Activated T-helper 17 cell treated with anti-CD3 and anti-CD28 coated beads, Interleukin-2, amount 50 U/mL, for 72 hours (primary cell): Measurements from ENCODE around the gene PTPRM. TPM values are rescaled to one million over a fixed set of nuclear protein-coding genes. Genes with fewer than 3 reads are reported as not detected.
"Not testable (repeated sequence)": the region's sequence is repeated elsewhere in the genome, so short reads cannot be mapped to it uniquely, and the experiment has no call there.

Experiments used
- ATAC-seq: fragments of 150-1000 bp; cut with Tn5 transposase; replicated peaks from 2 replicates; pipeline ENCODE4 v1.10.0; 2021; ENCODE audit warnings: mild to moderate bottlenecking, moderate library complexity
- H3K27ac Mint-ChIP-seq: one replicate; pipeline ENCODE4 v1.8.0; 2022; ENCODE audit warnings: mixed read lengths
- H3K27me3 Mint-ChIP-seq: one replicate; pipeline ENCODE4 v1.8.0; 2022; ENCODE audit warnings: mixed read lengths
- H3K36me3 Mint-ChIP-seq: one replicate; pipeline ENCODE4 v1.8.0; 2022; ENCODE audit warnings: low read depth, mild to moderate bottlenecking, mixed read lengths
- H3K4me1 Mint-ChIP-seq: one replicate; pipeline ENCODE4 v1.8.0; 2022; ENCODE audit warnings: mixed read lengths
- H3K4me3 Mint-ChIP-seq: one replicate; pipeline ENCODE4 v1.8.0; 2022; ENCODE audit warnings: mild to moderate bottlenecking, mixed read lengths
- H3K9me3 Mint-ChIP-seq: one replicate; pipeline ENCODE4 v1.8.0; 2022; ENCODE audit warnings: mixed read lengths
- total RNA-seq, 2 donors: library from RNA; stranded (reverse); gene quantifications; one replicate each; pipeline ENCODE4 v1.2.3, GENCODE V29; 2022

Gene PTPRM
- total RNA-seq, 2 donors from 2014 or later: 7.5 to 24.5 TPM

DNA sequence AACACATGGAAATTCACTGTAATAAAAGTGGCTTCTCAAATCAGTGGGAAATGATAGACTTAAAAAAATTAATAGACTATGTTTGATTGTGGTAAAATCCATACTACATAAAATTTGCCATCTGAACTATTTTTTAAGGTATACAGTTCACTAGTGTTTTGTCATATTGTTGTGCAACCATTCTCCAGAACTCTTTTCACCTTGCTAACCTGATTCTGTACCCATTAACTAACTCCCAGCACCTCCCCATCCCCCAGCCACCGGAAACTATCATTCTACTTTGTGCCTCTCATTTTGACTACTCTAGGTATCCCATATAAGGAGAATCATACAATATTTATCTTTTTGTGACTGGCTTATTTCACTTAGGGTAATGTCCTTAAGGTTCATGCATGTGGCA is 153.3 kb downstream of the PTPRM start:
- no peaks in the 10 kb centered on the region for H3K27me3 Mint-ChIP-seq
- peaks cover 8% of the 10 kb centered on the region for H3K9me3 Mint-ChIP-seq
- peaks cover 4% of the 10 kb centered on the region for H3K4me1 Mint-ChIP-seq
- H3K27ac Mint-ChIP-seq: no peak overlapping the region
- no peaks in the 10 kb centered on the region for H3K36me3 Mint-ChIP-seq
- H3K4me3 Mint-ChIP-seq: no peak overlapping the region
- no peak for ATAC-seq

DNA sequence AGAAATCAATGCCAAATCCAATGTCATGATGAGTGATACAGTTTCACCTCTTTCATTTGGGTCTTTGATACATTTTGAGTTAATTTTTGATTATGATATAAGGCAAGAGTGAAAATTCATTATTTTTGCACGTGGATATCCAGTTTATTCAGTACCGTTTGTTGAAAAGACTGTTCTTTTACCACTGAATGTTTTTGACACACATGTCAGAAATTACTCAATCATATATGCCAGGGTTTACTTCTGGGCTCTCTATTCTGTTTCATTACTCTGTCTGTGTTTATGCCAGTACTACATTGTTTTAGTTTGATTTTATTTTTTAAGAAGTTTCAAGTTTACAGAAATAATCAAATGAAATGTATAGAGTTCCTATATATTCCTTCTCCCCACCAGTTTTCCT is 154.4 kb downstream of the PTPRM start:
- peaks cover 4% of the 10 kb centered on the region for H3K4me1 Mint-ChIP-seq
- no peak for ATAC-seq
- no peak overlapping the region for H3K4me3 Mint-ChIP-seq
- no peaks in the 10 kb centered on the region for H3K36me3 Mint-ChIP-seq
- no peaks in the 10 kb centered on the region for H3K27me3 Mint-ChIP-seq
- peaks cover 5% of the 10 kb centered on the region for H3K9me3 Mint-ChIP-seq
- H3K27ac Mint-ChIP-seq: no peak overlapping the region

DNA sequence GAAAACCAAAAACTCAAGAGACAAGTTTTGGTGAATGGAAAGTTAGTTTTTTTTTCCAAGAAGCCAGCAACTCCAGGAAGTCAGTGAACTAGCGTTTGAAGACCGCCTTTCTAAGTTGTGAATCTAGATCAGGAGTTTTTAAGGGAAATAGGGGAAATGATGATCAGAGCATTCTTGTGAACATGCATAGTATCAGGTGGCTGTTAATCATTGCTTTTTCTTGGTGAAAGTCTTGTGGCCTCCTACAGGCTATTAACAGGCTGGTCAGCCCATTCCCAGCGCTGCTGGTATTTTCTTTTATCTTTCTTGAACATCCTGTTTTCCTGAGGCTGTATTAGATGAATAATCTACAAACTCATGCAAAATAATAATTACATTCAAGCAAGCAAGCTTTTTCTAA is 155.8 kb downstream of the PTPRM start:
- ATAC-seq: no peak
- Mint-ChIP-seq H3K27ac (no peak overlapping the region), H3K36me3 (no peaks in the 10 kb centered on the region), H3K4me3 (no peak overlapping the region), H3K4me1 (peaks cover 4% of the 10 kb centered on the region), H3K9me3 (peaks cover 5% of the 10 kb centered on the region), H3K27me3 (no peaks in the 10 kb centered on the region)

DNA sequence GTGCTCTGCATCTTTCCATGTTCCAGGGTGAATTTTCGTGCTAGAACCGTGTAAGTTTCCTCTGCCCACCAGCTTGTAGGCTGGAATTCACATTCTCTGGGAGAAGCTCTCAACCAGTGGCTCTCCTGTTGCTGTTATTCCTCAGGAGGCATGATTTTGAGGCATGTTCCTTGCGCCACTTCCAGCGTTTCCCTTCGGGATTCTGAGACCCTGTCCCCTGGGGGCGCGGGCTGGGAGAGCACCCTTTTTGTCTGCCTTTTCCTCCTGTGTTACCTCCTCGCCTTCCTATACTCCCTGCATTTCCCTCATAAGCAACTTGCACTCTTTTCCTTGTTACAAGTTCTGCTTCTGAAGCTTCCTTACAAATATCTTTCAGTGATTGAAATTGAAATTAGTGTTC is 156.4 kb downstream of the PTPRM start:
- Mint-ChIP-seq H3K4me3 (no peak overlapping the region), H3K36me3 (no peaks in the 10 kb centered on the region), H3K4me1 (peaks cover 4% of the 10 kb centered on the region), H3K27ac (no peak overlapping the region), H3K9me3 (peaks cover 5% of the 10 kb centered on the region), H3K27me3 (no peaks in the 10 kb centered on the region)
- no peak for ATAC-seq

DNA sequence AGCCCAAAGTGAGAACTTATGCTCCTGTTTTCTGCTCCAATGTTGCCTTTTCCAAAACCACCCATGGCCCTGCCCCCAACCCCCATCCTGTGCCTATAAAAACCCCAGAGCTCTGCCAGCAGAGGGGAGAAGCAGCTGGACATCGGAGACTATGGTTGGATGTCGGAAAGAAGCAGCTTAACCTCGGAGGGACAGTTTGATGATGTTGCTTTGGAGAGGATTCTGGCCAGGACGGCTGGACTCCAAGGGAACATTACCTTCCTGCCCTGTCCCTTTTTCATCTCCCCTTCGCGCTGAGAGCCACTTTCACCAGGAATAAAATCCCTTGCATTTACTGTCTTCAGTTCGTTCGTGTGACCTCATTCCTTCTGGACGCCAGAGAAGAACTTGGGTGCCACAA is 158.4 kb downstream of the PTPRM start:
- Mint-ChIP-seq H3K9me3 (peaks cover 2% of the 10 kb centered on the region), H3K27ac (no peak overlapping the region), H3K4me3 (no peak overlapping the region), H3K36me3 (no peaks in the 10 kb centered on the region), H3K4me1 (peaks cover 2% of the 10 kb centered on the region), H3K27me3 (no peaks in the 10 kb centered on the region)
- no peak for ATAC-seq

DNA sequence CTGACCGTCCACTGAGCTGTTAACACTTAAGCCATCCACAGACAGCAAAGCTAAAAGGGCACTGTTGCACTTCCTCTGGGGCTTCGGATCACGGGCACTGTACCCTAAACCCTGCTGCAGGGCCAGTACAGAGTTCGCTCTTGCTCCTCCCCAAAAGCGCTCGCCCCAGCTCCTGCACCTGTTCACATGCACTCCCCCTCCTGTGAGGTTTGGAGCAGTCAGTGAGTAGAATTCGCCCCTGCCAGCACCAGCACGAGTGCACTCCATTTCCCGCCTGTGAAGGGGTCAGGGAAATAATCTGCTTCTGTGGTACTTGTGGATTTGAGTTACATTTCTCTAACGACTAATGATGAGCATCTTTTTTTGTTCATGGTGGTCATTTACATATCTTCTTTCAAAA is 158.8 kb downstream of the PTPRM start:
- no peaks in the 10 kb centered on the region for H3K4me1 Mint-ChIP-seq
- no peak overlapping the region for H3K4me3 Mint-ChIP-seq
- no peaks in the 10 kb centered on the region for H3K27me3 Mint-ChIP-seq
- no peaks in the 10 kb centered on the region for H3K9me3 Mint-ChIP-seq
- H3K36me3 Mint-ChIP-seq: no peaks in the 10 kb centered on the region
- no peak for ATAC-seq
- H3K27ac Mint-ChIP-seq: no peak overlapping the region

DNA sequence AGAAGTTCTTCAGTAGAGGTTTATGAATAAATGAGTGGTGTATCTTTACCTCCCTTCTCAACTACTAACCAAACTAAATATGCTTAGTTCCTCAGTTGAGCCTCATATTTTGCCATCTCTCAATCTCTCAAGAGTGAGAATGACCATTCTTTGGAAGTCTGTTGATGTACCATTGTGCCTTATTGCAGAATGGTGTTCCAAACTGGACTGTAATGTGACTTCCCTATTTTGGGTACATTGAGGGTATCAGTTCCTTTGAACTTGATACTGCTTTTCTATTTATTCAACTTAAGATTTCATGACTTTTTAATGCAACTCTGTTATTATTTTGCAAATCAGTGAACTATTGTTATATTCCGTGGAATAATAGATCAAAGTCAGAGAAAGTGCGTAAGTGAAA is 159.4 kb downstream of the PTPRM start:
- Mint-ChIP-seq H3K4me1 (no peaks in the 10 kb centered on the region), H3K27ac (no peak overlapping the region), H3K36me3 (no peaks in the 10 kb centered on the region), H3K9me3 (no peaks in the 10 kb centered on the region), H3K27me3 (no peaks in the 10 kb centered on the region), H3K4me3 (no peak overlapping the region)
- ATAC-seq: no peak

DNA sequence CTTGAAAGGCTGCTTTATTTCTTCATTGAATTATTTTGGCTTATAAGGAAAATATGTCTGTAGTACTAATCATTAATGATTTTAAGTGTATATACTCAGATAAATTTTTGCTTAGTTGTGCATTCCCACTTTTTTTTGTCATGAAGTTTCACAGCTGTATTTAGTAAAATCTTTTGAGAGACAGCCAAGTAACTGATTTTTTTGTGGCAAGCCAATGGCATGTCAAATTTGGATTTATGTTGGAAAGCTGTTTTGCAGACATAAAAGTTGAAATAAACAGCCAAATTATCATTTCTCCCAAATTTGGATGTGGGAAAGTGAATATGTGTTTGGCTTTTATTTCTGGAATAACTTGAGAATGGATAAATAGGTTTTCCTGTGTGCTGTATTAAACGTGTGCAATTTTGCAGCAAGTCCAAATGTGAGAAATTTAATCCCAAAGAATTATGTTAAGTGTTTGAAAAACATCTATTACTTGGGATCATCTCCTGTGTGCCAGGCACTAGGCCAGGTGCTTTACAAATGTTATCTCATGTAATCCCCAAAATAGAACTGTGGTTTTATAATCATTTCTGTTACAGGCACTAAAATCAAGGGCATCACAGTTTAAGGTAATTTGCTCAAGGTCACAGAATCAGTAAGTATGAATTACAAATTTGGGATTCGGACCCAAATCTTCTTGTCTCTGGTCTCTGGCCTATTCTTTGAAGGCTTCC is 160.4 kb downstream of the PTPRM start:
- H3K27ac Mint-ChIP-seq: no peak overlapping the region
- H3K27me3 Mint-ChIP-seq: no peaks in the 10 kb centered on the region
- ATAC-seq: no peak
- no peaks in the 10 kb centered on the region for H3K36me3 Mint-ChIP-seq
- H3K4me3 Mint-ChIP-seq: no peak overlapping the region
- H3K4me1 Mint-ChIP-seq: no peaks in the 10 kb centered on the region
- H3K9me3 Mint-ChIP-seq: no peaks in the 10 kb centered on the region

DNA sequence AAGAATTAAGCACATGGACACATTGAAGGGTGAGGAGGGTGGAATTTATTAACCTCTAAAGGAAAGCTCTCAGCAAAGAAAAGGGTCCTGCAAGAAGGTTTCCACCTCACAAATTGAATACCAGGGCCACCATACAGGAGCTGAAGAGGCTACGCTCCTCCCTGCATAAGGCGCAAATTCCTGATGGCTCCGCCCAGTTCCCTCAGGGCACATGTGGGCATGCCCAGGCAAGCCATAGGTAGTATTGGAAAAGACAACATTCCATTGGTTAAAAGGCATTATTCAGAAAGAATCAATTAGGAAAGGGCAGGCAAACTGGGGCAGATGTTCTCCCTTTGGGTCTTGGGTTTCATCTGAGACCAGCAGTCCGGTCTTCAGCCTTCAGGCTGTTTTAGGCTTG is 161.2 kb downstream of the PTPRM start:
- H3K27me3 Mint-ChIP-seq: no peaks in the 10 kb centered on the region
- ATAC-seq: no peak
- H3K4me1 Mint-ChIP-seq: no peaks in the 10 kb centered on the region
- H3K27ac Mint-ChIP-seq: no peak overlapping the region
- H3K9me3 Mint-ChIP-seq: no peaks in the 10 kb centered on the region
- H3K36me3 Mint-ChIP-seq: no peaks in the 10 kb centered on the region
- H3K4me3 Mint-ChIP-seq: no peak overlapping the region

DNA sequence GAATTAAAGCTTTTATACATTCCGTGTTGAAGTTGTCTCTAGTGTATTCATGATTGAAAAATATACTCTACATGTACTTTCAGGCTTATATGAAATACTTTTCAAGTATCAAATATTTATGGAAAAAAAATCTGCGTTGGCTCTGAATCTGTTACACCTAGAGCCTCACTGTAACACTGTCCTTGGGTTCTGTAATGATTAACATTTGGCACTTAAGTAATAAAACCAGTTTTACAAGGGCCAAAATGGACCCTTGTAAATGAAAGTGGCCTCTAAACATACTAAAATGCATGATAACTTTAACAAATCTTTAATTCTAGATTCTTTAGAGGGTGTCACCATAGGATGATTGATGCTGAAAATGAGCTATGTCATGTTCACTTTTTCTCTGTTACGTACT is 162.8 kb downstream of the PTPRM start:
- Mint-ChIP-seq H3K9me3 (peaks cover 4% of the 10 kb centered on the region), H3K36me3 (no peaks in the 10 kb centered on the region), H3K4me3 (no peak overlapping the region), H3K4me1 (no peaks in the 10 kb centered on the region), H3K27ac (no peak overlapping the region), H3K27me3 (no peaks in the 10 kb centered on the region)
- ATAC-seq: no peak

DNA sequence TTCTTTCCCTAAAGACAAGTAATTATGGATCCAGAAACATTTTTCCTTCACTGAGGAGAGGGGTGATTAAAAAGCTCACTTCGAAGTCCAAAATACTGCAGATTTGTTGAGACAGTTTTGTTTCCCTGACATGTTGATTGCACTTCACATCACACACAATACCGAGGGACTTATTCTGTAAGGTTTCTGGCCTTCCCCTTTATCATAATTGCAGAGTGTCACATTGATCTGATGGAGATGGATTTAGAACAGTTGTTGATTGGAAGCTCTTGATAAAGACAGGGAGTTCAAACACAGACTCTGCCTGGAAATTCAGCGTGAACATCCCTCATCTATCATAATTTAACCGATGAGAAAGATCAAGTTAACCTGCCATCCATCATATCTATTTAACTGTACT is 163.6 kb downstream of the PTPRM start:
- ATAC-seq: no peak
- Mint-ChIP-seq H3K9me3 (peaks cover 4% of the 10 kb centered on the region), H3K27me3 (no peaks in the 10 kb centered on the region), H3K4me1 (no peaks in the 10 kb centered on the region), H3K27ac (no peak overlapping the region), H3K4me3 (no peak overlapping the region), H3K36me3 (no peaks in the 10 kb centered on the region)

DNA sequence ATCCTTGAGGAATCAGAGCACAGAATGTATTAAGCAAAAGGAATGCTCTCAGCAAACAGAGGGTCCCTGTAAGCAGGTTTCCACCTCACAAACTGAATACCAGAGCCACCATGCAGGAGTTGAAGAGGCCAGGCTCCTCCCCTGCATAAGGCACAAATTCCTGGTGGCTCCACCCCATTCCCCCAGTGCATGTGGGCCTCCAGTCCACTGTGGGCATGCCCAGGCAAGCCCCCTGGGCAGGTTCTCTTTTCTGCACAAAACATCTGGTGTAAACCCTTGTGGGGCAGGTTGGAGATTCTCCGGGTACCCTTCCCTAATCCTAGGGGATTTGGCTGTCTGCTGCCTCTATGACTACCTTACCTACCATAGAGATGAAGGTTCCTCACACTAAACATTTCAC is 166.5 kb downstream of the PTPRM start:
- no peaks in the 10 kb centered on the region for H3K4me1 Mint-ChIP-seq
- peaks cover 6% of the 10 kb centered on the region for H3K9me3 Mint-ChIP-seq
- H3K36me3 Mint-ChIP-seq: no peaks in the 10 kb centered on the region
- no peak overlapping the region for H3K4me3 Mint-ChIP-seq
- no peaks in the 10 kb centered on the region for H3K27me3 Mint-ChIP-seq
- H3K27ac Mint-ChIP-seq: no peak overlapping the region
- no peak for ATAC-seq

DNA sequence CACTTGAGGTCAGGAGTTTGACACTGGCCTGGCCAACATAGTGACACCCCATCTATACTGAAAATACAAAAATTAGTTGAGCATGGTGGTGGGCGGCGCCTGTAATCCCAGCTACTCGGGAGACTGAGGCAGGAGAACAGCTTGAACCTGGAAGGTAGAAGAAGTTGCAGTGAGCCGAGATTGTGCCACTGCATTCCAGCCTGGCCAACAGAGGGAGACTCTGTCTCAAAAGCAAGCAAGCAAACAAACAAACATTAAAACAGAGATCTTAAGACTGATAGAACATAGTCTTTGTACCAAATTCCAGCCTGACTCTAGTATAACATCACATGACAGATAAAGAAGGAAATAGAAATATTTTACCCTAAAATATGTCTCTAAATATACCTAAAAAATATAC is 168.1 kb downstream of the PTPRM start:
- no peak overlapping the region for H3K27ac Mint-ChIP-seq
- no peak overlapping the region for H3K4me3 Mint-ChIP-seq
- H3K4me1 Mint-ChIP-seq: no peaks in the 10 kb centered on the region

DNA sequence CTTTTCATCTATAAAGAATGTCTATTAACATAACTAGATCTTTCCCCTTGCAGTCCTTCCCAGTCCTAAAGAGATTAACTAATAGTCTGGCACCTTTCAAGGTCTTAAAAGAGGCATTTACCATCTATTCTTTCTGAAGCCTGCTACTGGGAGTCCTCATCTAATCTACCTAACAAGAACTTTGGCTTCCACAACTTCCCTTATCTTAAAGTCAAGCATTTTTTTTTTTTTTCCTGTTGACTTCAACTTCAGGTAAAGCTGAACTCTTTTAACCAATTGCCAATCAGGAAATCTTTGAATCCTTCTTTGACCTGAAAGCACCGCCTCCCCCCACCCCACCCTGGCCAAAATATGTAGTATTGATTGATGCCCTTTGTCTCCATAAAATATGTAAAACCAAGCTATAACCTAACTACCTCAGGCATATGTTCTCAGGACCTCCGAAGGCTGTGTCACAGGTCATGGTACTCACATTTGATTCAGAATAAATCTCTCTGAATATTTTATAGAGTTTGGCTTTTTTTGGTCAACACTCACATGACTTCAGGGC is 168.6 kb downstream of the PTPRM start:
- Mint-ChIP-seq H3K36me3 (no peaks in the 10 kb centered on the region), H3K9me3 (peaks cover 6% of the 10 kb centered on the region), H3K4me1 (no peaks in the 10 kb centered on the region), H3K27me3 (no peaks in the 10 kb centered on the region), H3K27ac (no peak overlapping the region), H3K4me3 (no peak overlapping the region)
- no peak for ATAC-seq

More for the DNA sequence above, 168.1 kb downstream of the PTPRM start:
- Mint-ChIP-seq H3K36me3 (no peaks in the 10 kb centered on the region), H3K9me3 (peaks cover 6% of the 10 kb centered on the region), H3K27me3 (no peaks in the 10 kb centered on the region)
- no peak for ATAC-seq

DNA sequence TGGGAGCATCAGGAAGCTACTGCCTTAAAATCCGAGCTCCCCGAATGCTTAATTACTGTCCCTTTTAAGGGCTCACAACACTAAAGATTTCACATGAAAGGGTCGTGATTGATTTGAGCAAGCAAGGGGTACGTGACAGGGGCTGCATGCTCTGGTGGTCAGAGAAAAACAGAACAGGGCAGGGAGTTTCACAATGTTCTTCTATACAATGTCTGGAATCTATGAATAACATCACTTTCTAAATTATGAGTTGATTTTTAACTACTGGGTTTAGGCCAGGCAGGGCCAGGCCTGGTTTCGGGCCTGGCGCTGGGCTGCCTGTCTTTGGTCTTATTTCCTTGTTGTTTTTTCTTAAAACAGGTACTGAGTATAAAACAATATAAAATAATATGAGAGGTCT is 169.4 kb downstream of the PTPRM start:
- H3K27ac Mint-ChIP-seq, ATAC-seq, H3K4me1 Mint-ChIP-seq, H3K27me3 Mint-ChIP-seq, H3K36me3 Mint-ChIP-seq, H3K4me3 Mint-ChIP-seq, H3K9me3 Mint-ChIP-seq: not testable (repeated sequence)

DNA sequence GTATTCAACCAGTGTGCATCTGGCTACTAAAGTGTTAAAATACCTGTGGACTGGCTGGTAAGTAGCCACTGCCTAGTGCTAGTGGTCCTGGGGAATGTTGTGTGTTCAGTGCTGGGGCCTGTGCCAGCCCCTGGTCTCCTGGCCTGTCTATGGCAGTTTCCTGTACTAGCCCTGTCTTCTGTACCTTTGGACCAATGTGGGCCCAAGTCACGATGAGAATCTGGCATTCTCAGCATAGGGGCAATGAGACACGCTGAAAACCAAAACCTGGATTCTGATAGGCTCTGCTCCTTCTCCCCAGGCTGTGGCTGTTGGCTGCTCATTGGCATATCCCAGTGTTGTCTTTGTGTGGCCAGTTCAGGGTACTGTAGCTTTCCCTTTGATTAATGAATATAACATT is 170.4 kb downstream of the PTPRM start:
- H3K4me1 Mint-ChIP-seq: no peaks in the 10 kb centered on the region
- ATAC-seq: no peak
- H3K36me3 Mint-ChIP-seq: no peaks in the 10 kb centered on the region
- H3K4me3 Mint-ChIP-seq: no peak overlapping the region
- no peak overlapping the region for H3K27ac Mint-ChIP-seq
- H3K9me3 Mint-ChIP-seq: peaks cover 6% of the 10 kb centered on the region
- no peaks in the 10 kb centered on the region for H3K27me3 Mint-ChIP-seq
